ENCODE results near the gene INPP5A. TPM values are rescaled to one million over a fixed set of nuclear protein-coding genes. Genes with fewer than 3 reads are reported as not detected.

INPP5A gene
- total and polyA plus RNA-seq, 2 of the 13 experiments (the other 11 are each of a cell fraction or from before 2014, with no cell fraction given), result 17.5 to 37.9 TPM

GRCh38 chr10:132591166-132591971 lies 53.8 kb downstream of the INPP5A start (continued):
- TF ChIP-seq, protein P1, sequence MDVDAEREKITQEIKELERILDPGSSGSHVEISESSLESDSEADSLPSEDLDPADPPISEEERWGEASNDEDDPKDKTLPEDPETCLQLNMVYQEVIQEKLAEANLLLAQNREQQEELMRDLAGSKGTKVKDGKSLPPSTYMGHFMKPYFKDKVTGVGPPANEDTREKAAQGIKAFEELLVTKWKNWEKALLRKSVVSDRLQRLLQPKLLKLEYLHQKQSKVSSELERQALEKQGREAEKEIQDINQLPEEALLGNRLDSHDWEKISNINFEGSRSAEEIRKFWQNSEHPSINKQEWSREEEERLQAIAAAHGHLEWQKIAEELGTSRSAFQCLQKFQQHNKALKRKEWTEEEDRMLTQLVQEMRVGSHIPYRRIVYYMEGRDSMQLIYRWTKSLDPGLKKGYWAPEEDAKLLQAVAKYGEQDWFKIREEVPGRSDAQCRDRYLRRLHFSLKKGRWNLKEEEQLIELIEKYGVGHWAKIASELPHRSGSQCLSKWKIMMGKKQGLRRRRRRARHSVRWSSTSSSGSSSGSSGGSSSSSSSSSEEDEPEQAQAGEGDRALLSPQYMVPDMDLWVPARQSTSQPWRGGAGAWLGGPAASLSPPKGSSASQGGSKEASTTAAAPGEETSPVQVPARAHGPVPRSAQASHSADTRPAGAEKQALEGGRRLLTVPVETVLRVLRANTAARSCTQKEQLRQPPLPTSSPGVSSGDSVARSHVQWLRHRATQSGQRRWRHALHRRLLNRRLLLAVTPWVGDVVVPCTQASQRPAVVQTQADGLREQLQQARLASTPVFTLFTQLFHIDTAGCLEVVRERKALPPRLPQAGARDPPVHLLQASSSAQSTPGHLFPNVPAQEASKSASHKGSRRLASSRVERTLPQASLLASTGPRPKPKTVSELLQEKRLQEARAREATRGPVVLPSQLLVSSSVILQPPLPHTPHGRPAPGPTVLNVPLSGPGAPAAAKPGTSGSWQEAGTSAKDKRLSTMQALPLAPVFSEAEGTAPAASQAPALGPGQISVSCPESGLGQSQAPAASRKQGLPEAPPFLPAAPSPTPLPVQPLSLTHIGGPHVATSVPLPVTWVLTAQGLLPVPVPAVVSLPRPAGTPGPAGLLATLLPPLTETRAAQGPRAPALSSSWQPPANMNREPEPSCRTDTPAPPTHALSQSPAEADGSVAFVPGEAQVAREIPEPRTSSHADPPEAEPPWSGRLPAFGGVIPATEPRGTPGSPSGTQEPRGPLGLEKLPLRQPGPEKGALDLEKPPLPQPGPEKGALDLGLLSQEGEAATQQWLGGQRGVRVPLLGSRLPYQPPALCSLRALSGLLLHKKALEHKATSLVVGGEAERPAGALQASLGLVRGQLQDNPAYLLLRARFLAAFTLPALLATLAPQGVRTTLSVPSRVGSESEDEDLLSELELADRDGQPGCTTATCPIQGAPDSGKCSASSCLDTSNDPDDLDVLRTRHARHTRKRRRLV (CRISPR knock-in tag; IDR thresholded peaks at IDR 0.05), result no peak
- TF ChIP-seq KDM3A (CRISPR knock-in tag; IDR thresholded peaks at IDR 0.05; ENCODE audit: low read depth), result no peak
- TF ChIP-seq CCDC6 (CRISPR knock-in tag; IDR thresholded peaks at IDR 0.05), result no peak; the same call in 1 of the 2 replicates
- peak; percentile 82 for TF ChIP-seq TBX2 (CRISPR knock-in tag; IDR thresholded peaks at IDR 0.05; ENCODE audit: borderline replicate concordance)
- no peak for TF ChIP-seq GPN1 (CRISPR knock-in tag; IDR thresholded peaks at IDR 0.05; ENCODE audit: borderline replicate concordance)
- 0 out of 2 replicates have a peak, but pooled peaks have one; percentile 30 for TF ChIP-seq NFE2L2 (IDR thresholded peaks at IDR 0.05; ENCODE audit: low read length)
- TF ChIP-seq TFE3 (CRISPR knock-in tag; IDR thresholded peaks at IDR 0.05), result no peak
- no peak for TF ChIP-seq ZNF282 (IDR thresholded peaks at IDR 0.05; ENCODE audit: partially characterized antibody)
- no peak for TF ChIP-seq ZKSCAN5 (CRISPR knock-in tag; IDR thresholded peaks at IDR 0.05)
- TF ChIP-seq SIN3A (IDR thresholded peaks at IDR 0.05; ENCODE audit: borderline replicate concordance, low read depth, low read length), result no peak
- peak; percentile 44; the same call in 1 of the 2 replicates for TF ChIP-seq NR2F6 (IDR thresholded peaks at IDR 0.05)
- peak; percentile 41 for TF ChIP-seq NR2F6 (CRISPR knock-in tag; IDR thresholded peaks at IDR 0.05)
- TF ChIP-seq ZNF709 (CRISPR knock-in tag; IDR thresholded peaks at IDR 0.05), result no peak
- no peak for TF ChIP-seq AGO1 (IDR thresholded peaks at IDR 0.05; ENCODE audit: low read depth, low read length, poor library complexity, severe bottlenecking)
- TF ChIP-seq RNF2 (conservative IDR thresholded peaks at IDR 0.05; ENCODE audit: low read depth), result no peak
- TF ChIP-seq FOXA3 (CRISPR knock-in tag; IDR thresholded peaks at IDR 0.05), result peak; percentile 70
- TF ChIP-seq NFATC3 (CRISPR knock-in tag; IDR thresholded peaks at IDR 0.05), result peak; percentile 95
- no peak for TF ChIP-seq ZNF703 (CRISPR knock-in tag; IDR thresholded peaks at IDR 0.05; ENCODE audit: borderline replicate concordance)
- no peak for TF ChIP-seq ZNF563 (CRISPR knock-in tag; IDR thresholded peaks at IDR 0.05)
- no peak for TF ChIP-seq ZNF839 (CRISPR knock-in tag; IDR thresholded peaks at IDR 0.05; ENCODE audit: borderline replicate concordance)
- no peak for TF ChIP-seq SP1 (IDR thresholded peaks at IDR 0.05)
- TF ChIP-seq SP1 (CRISPR knock-in tag; IDR thresholded peaks at IDR 0.05), result no peak
- no peak for TF ChIP-seq ZNF281 (CRISPR knock-in tag; IDR thresholded peaks at IDR 0.05; ENCODE audit: borderline replicate concordance)

Data from HepG2 (cell line).